Measurements from ENCODE around the gene SRPRA. TPM values are rescaled to one million over a fixed set of nuclear protein-coding genes. Genes with fewer than 3 reads are reported as not detected.
A peak's percentile ranks its signal among the peaks of the same experiment; 100 is the strongest.

SRPRA gene
- total RNA-seq, 1 experiment from 2014 or later, result 57.1 TPM

- POLR2A ChIA-PET (ENCODE audit: unreplicated experiment), result no interaction called here
These were observed 16.1 kb upstream of the SRPRA start for GRCh38 chr11:126284829-126285228.

GRCh38 chr11:126282736-126283591 is 14.3 kb upstream of the SRPRA start, which contains the start of gene TIRAP:
TSS of gene TIRAP (plus strand) at chr11:126283093. CDS start at chr11:126290895, 7,802 bp downstream.
- intact Hi-C loops (cut with micrococcal nuclease; ENCODE audit: unreplicated experiment), result loop anchor here (1.0 kb wide), 1 partner anchor 14 kb away; the partner anchor contains the start of gene FOXRED1
- Histone ChIP-seq H3K27ac (peak within 1 kb of the TSS; percentile 77), H4K20me1 (ENCODE audit: insufficient read depth) (no peaks in the 10 kb centered on the region), H3K4me2 (peak within 1 kb of the TSS; percentile 90), H3K27me3 (ENCODE audit: insufficient read depth, low read depth) (no peaks in the 10 kb centered on the region), H3K79me2 (ENCODE audit: low read depth) (peaks cover 14% of the 10 kb centered on the region), H3F3A (ENCODE audit: insufficient read depth, low read depth) (peaks cover 15% of the 10 kb centered on the region; the same call in 1 of the 2 replicates), H3K36me3 (ENCODE audit: low read depth) (no peaks in the 10 kb centered on the region), H3K4me3 (peak within 1 kb of the TSS; percentile 83), H3K9me3 (ENCODE audit: insufficient read depth, low read depth) (no peaks in the 10 kb centered on the region), H3K9me2 (ENCODE audit: insufficient read depth) (no peaks in the 10 kb centered on the region), H3K4me1 (replicated peaks; ENCODE audit: insufficient read depth) (peaks cover 23% of the 10 kb centered on the region), H2AFZ (peak within 1 kb of the TSS; percentile 97)
- DNase-seq, result peak; percentile 64 to 68
- ChIA-PET CTCF (no interaction called here), POLR2A (ENCODE audit: unreplicated experiment) (interaction anchor here (0.6 to 0.7 kb wide), 3 partner anchors 13 to 578 kb away, joined by 3 to 6 read pairs (median 3); no protein-coding TSS in a partner anchor)
- no TSS peak for BruUV-seq (replicated peaks)
- TF ChIP-seq CTCF (conservative IDR thresholded peaks at IDR 0.05) (no peak), EZH2 (IDR thresholded peaks at IDR 0.05; ENCODE audit: low read depth) (no peak)

More at GRCh38 chr11:126284829-126285228, 16.1 kb upstream of the SRPRA start:
- no peak for TF ChIP-seq CTCF (conservative IDR thresholded peaks at IDR 0.05)
- TF ChIP-seq EZH2 (IDR thresholded peaks at IDR 0.05; ENCODE audit: low read depth), result no peak
- Histone ChIP-seq H3K4me2 (peak overlapping the region; percentile 90; the same call in 1 of the 2 replicates), H3K27me3 (ENCODE audit: insufficient read depth, low read depth) (no peaks in the 10 kb centered on the region), H3F3A (ENCODE audit: insufficient read depth, low read depth) (peaks cover 15% of the 10 kb centered on the region; the same call in 1 of the 2 replicates), H3K9me2 (ENCODE audit: insufficient read depth) (no peaks in the 10 kb centered on the region), H3K4me1 (replicated peaks; ENCODE audit: insufficient read depth) (peaks cover 23% of the 10 kb centered on the region), H2AFZ (no peak overlapping the region), H3K79me2 (ENCODE audit: low read depth) (peaks cover 14% of the 10 kb centered on the region), H4K20me1 (ENCODE audit: insufficient read depth) (no peaks in the 10 kb centered on the region), H3K4me3 (no peak overlapping the region; the same call in 1 of the 2 replicates), H3K9me3 (ENCODE audit: insufficient read depth, low read depth) (no peaks in the 10 kb centered on the region), H3K36me3 (ENCODE audit: low read depth) (no peaks in the 10 kb centered on the region), H3K27ac (no peak overlapping the region)
- no TSS peak for BruUV-seq (replicated peaks)
- intact Hi-C loops (cut with micrococcal nuclease; ENCODE audit: unreplicated experiment), result no loop called here
- CTCF ChIA-PET, result no interaction called here
- peak; percentile 73 to 85 for DNase-seq

GRCh38 chr11:126282361-126282735 is 13.7 kb upstream of the SRPRA start:
- BruUV-seq (replicated peaks), result TSS peak; percentile 73
- Histone ChIP-seq H4K20me1 (ENCODE audit: insufficient read depth) (no peaks in the 10 kb centered on the region), H3K4me3 (peak overlapping the region; percentile 83), H3K27me3 (ENCODE audit: insufficient read depth, low read depth) (no peaks in the 10 kb centered on the region), H2AFZ (peak overlapping the region; percentile 97), H3F3A (ENCODE audit: insufficient read depth, low read depth) (peaks cover 15% of the 10 kb centered on the region; the same call in 1 of the 2 replicates), H3K4me2 (peak overlapping the region; percentile 90), H3K9me2 (ENCODE audit: insufficient read depth) (no peaks in the 10 kb centered on the region), H3K4me1 (replicated peaks; ENCODE audit: insufficient read depth) (peaks cover 23% of the 10 kb centered on the region), H3K79me2 (ENCODE audit: low read depth) (peaks cover 14% of the 10 kb centered on the region), H3K9me3 (ENCODE audit: insufficient read depth, low read depth) (no peaks in the 10 kb centered on the region), H3K27ac (peak overlapping the region; percentile 77; the same call in 1 of the 2 replicates), H3K36me3 (ENCODE audit: low read depth) (no peaks in the 10 kb centered on the region)
- POLR2A ChIA-PET (ENCODE audit: unreplicated experiment), result interaction anchor here (0.6 kb wide), 2 partner anchors 75 to 578 kb away, joined by 3 to 6 read pairs; no protein-coding TSS in a partner anchor
- TF ChIP-seq EZH2 (IDR thresholded peaks at IDR 0.05; ENCODE audit: low read depth), result no peak
- no peak for TF ChIP-seq CTCF (conservative IDR thresholded peaks at IDR 0.05)
- peak; percentile 28 to 38 for DNase-seq
- intact Hi-C loops (cut with micrococcal nuclease; ENCODE audit: unreplicated experiment), result no loop called here
- CTCF ChIA-PET, result no interaction called here

Data from PC-9 (cell line).